D721Med (cell line): ENCODE measurements around the gene COBL.

ENCODE experiments used
- DNase-seq: peaks from one replicate; pipeline ENCODE4 v3.0.0; 2011; ENCODE audit warnings: low spot score; ENCODE audit not compliant: insufficient read length
- FAIRE-seq: peaks from 2 replicates; lab custom pipeline; 2011; peaks lifted over from hg19 to GRCh38; lab: Jason Lieb, UNC
- TF ChIP-seq, protein P1 (sequence below): IDR thresholded peaks from 2 replicates; pipeline ENCODE4 v1.5.1; 2012; ENCODE audit warnings: mild to moderate bottlenecking, control low read depth; ENCODE audit not compliant: insufficient read depth; ENCODE audit errors: missing control alignments

The COBL gene

GRCh38 chr7:51175316-51175991 lies 141.2 kb downstream of the COBL start:
- TF ChIP-seq, protein P1, sequence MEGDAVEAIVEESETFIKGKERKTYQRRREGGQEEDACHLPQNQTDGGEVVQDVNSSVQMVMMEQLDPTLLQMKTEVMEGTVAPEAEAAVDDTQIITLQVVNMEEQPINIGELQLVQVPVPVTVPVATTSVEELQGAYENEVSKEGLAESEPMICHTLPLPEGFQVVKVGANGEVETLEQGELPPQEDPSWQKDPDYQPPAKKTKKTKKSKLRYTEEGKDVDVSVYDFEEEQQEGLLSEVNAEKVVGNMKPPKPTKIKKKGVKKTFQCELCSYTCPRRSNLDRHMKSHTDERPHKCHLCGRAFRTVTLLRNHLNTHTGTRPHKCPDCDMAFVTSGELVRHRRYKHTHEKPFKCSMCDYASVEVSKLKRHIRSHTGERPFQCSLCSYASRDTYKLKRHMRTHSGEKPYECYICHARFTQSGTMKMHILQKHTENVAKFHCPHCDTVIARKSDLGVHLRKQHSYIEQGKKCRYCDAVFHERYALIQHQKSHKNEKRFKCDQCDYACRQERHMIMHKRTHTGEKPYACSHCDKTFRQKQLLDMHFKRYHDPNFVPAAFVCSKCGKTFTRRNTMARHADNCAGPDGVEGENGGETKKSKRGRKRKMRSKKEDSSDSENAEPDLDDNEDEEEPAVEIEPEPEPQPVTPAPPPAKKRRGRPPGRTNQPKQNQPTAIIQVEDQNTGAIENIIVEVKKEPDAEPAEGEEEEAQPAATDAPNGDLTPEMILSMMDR = no peak
- DNase-seq = no peak
- no peak for FAIRE-seq

DNA sequence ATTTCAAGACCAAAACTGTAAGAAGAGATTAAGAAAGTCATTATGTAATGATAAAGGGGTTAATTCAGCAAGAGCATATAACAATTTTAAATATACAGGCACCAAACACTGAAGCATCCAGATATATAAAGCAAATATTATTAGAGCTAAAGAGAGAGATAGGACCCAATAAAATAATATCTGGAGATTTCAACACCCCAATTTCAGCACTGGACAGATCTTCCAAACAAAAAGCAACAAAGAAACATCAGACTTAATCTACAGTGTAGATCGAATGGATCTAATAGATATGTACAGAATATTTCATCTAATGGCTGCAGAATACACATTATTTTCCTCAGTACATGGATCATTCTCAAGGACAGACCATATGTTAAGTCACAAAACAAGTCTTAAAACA lies 151.3 kb downstream of the COBL start:
- FAIRE-seq (no peak), DNase-seq (no peak)
- TF ChIP-seq, protein P1 = no peak

DNA sequence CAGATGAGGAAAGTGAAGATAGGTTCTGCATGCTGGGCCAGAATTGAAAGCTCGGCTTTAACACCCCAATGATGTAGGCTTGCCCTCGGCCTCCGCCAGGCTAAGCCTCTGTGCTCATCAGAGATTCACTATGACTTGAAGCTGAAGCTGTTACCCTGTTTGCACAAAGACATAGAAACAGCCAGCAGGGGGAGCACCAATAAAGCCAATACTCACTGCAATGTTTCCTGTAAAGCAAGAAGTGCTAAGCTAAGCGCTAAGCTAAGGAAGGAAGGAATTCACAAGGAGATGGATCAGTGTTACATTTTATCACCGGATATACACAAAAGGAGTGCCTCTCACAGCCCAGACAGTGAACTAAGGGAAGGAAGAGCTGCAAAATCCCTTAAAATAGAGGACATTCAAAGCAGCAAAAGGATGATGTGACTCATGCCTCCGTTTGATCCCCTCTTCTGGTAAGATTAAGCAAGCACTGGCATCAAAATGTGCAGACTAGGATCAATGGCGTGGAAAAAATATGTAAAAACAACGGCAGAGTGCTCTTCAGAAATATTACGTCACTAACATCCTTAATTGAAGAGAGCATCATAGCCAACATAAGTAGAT lies 153.8 kb downstream of the COBL start:
- DNase-seq = no peak
- TF ChIP-seq, protein P1 = peak; percentile 93
- FAIRE-seq = peak; percentile 97

- TF ChIP-seq, protein P1 = no peak
- FAIRE-seq = no peak
- DNase-seq = no peak
Measured at GRCh38 chr7:51161937-51162336, 154.7 kb downstream of the COBL start.

DNA sequence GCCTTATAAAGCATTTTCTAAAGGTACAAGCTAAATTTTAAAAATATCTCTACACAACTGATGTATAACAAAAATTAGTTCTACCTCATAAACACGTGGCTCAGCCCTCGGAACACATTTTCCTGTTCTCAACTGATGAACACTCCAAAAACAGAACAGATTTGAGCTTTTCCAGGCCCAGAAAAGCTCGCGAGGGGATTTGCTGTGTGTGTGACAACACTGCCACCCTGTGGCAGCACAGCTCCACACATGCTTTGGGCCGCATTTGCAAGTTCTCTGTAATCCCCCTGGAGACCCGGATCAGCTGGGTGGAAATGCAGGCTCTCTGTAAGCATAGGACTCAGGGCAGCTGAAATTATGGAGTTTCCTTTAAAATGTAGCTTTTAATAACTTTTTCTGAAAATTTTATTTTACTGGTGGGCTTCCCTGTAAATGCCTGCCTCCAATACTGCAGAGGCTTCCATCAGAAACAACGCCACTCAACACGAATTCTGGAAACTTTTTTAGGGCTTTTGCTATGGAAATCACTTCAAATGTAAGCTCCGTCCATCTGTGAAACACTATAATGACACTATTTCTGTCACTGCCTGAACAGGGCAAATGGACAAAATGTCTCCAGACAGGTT lies 155.5 kb downstream of the COBL start:
- peak; percentile 56 for FAIRE-seq
- TF ChIP-seq, protein P1 = peak; percentile 96
- DNase-seq = no peak

DNA sequence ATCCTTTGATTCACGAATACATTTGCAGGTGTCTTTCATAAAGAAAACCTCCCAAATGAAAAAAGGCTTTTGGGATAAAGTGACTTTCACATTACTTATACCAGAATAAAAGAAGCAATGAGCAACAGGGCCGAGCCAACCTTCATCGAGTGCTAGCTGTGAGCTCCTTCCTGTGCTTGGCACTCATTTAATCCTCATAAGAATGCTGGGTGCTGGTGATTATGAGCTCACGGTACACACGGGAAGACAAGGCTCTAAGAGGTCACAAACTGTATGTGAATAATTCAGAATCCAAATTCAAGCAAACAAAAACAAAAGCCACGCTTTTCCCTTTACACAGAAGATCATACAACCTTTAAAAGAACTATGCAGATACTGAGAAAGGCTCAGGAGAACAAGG lies 156.2 kb downstream of the COBL start:
- no peak for DNase-seq

More for the DNA sequence above, 156.2 kb downstream of the COBL start:
- no peak for FAIRE-seq
- TF ChIP-seq, protein P1 = no peak
